Measurements from ENCODE around the gene PRR14L.

- TF ChIP-seq POLR2AphosphoS5 (IDR thresholded peaks at IDR 0.05) (peak in 1 of 3 donors; percentile 13), POLR2A (IDR thresholded peaks at IDR 0.05) (no peak)
- TF ChIP-seq, protein P1, sequence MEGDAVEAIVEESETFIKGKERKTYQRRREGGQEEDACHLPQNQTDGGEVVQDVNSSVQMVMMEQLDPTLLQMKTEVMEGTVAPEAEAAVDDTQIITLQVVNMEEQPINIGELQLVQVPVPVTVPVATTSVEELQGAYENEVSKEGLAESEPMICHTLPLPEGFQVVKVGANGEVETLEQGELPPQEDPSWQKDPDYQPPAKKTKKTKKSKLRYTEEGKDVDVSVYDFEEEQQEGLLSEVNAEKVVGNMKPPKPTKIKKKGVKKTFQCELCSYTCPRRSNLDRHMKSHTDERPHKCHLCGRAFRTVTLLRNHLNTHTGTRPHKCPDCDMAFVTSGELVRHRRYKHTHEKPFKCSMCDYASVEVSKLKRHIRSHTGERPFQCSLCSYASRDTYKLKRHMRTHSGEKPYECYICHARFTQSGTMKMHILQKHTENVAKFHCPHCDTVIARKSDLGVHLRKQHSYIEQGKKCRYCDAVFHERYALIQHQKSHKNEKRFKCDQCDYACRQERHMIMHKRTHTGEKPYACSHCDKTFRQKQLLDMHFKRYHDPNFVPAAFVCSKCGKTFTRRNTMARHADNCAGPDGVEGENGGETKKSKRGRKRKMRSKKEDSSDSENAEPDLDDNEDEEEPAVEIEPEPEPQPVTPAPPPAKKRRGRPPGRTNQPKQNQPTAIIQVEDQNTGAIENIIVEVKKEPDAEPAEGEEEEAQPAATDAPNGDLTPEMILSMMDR (IDR thresholded peaks at IDR 0.05), result no peak
Observed at GRCh38 chr22:31707519-31707918, 42.4 kb downstream of the PRR14L start.

All from transverse colon (tissue), 4 donors.